NCI-H2107 (cell line): ENCODE measurements around the gene TLDC2.
"Not testable (repeated sequence)": the region's sequence is repeated elsewhere in the genome, so short reads cannot be mapped to it uniquely, and the experiment has no call there.

Source experiments
- DNase-seq: peaks from one replicate; lab custom pipeline; 2025; lab: John Stamatoyannopoulos, UW

The TLDC2 gene

GRCh38 chr20:36875702-36876472 is at the start of gene TLDC2:
TSS of gene TLDC2 (plus strand) at chr20:36876138. CDS start at chr20:36876175, 37 bp downstream.
- no peak for DNase-seq

GRCh38 chr20:36826554-36827244 is 49.2 kb upstream of the TLDC2 start:
- no peak for DNase-seq

- no peak for DNase-seq
These were observed 48.2 kb upstream of the TLDC2 start for GRCh38 chr20:36827541-36828279.

GRCh38 chr20:36830791-36831691 is 44.9 kb upstream of the TLDC2 start:
- no peak for DNase-seq

- DNase-seq = no peak
These were observed 43.1 kb upstream of the TLDC2 start for GRCh38 chr20:36832791-36833190.

GRCh38 chr20:36833275-36834020 is 42.5 kb upstream of the TLDC2 start:
- DNase-seq = no peak

GRCh38 chr20:36835025-36835424 is 40.9 kb upstream of the TLDC2 start:
- DNase-seq = no peak

GRCh38 chr20:36835453-36836198 is 40.3 kb upstream of the TLDC2 start:
- peak; percentile 64 for DNase-seq

- no peak for DNase-seq
These were observed 39.2 kb upstream of the TLDC2 start for GRCh38 chr20:36836591-36837269.

GRCh38 chr20:36838376-36838775 is 37.6 kb upstream of the TLDC2 start:
- not testable (repeated sequence) for DNase-seq

GRCh38 chr20:36839150-36839549 is 36.8 kb upstream of the TLDC2 start:
- no peak for DNase-seq

GRCh38 chr20:36841030-36841429 is 34.9 kb upstream of the TLDC2 start:
- DNase-seq = not testable (repeated sequence)

- no peak for DNase-seq
These were observed 30.5 kb upstream of the TLDC2 start for GRCh38 chr20:36845288-36845971.

GRCh38 chr20:36847009-36847709 is 28.8 kb upstream of the TLDC2 start:
- DNase-seq = no peak

- DNase-seq = no peak
These were observed 28.3 kb upstream of the TLDC2 start for GRCh38 chr20:36847710-36848040.

GRCh38 chr20:36848078-36848660 is 27.8 kb upstream of the TLDC2 start:
- DNase-seq = no peak

- DNase-seq = no peak
These were observed 27.3 kb upstream of the TLDC2 start for GRCh38 chr20:36848677-36849076.
